GM10266 (cell line): Measurements from ENCODE around the gene INPP5D.

Experiments
- DNase-seq: peaks from one replicate; pipeline ENCODE4 v3.0.0; 2012; ENCODE audit errors: extremely low spot score
- TF ChIP-seq, protein P1 (sequence below): IDR thresholded peaks from 2 replicates; pipeline ENCODE4 v1.5.1; 2012; ENCODE audit warnings: mild to moderate bottlenecking, low read depth; ENCODE audit not compliant: control insufficient read depth, insufficient read depth; ENCODE audit errors: missing control alignments

INPP5D gene

GRCh38 chr2:233079953-233080835, 20.1 kb downstream of the INPP5D start:
- TF ChIP-seq, protein P1, sequence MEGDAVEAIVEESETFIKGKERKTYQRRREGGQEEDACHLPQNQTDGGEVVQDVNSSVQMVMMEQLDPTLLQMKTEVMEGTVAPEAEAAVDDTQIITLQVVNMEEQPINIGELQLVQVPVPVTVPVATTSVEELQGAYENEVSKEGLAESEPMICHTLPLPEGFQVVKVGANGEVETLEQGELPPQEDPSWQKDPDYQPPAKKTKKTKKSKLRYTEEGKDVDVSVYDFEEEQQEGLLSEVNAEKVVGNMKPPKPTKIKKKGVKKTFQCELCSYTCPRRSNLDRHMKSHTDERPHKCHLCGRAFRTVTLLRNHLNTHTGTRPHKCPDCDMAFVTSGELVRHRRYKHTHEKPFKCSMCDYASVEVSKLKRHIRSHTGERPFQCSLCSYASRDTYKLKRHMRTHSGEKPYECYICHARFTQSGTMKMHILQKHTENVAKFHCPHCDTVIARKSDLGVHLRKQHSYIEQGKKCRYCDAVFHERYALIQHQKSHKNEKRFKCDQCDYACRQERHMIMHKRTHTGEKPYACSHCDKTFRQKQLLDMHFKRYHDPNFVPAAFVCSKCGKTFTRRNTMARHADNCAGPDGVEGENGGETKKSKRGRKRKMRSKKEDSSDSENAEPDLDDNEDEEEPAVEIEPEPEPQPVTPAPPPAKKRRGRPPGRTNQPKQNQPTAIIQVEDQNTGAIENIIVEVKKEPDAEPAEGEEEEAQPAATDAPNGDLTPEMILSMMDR = no peak
- no peak for DNase-seq

DNA sequence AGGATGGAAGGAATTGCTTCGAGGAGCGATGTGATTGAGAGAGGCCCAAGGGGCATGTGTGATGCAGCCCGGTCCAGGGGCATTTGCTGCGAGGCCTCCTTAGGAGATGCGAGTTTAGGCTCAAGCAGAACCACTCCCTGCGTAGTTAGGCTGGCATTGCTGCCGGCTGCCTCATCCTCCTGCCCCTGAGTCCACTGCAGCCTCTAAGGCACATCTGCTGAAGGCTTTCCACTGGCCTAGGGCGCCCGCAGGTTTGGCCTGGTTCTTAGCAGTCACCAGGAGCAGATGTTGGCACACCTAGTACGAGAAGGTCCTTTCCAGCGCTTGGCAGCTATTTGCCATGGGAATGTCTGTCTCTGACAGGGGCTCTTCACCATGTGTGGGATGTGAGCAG, 20.7 kb downstream of the INPP5D start:
- TF ChIP-seq, protein P1 = no peak
- DNase-seq = no peak

- TF ChIP-seq, protein P1 = no peak
- DNase-seq = no peak
These were observed 21.1 kb downstream of the INPP5D start for GRCh38 chr2:233081232-233081730.

- DNase-seq = no peak
- TF ChIP-seq, protein P1 = no peak
These were observed 21.6 kb downstream of the INPP5D start for GRCh38 chr2:233081731-233082221.

DNA sequence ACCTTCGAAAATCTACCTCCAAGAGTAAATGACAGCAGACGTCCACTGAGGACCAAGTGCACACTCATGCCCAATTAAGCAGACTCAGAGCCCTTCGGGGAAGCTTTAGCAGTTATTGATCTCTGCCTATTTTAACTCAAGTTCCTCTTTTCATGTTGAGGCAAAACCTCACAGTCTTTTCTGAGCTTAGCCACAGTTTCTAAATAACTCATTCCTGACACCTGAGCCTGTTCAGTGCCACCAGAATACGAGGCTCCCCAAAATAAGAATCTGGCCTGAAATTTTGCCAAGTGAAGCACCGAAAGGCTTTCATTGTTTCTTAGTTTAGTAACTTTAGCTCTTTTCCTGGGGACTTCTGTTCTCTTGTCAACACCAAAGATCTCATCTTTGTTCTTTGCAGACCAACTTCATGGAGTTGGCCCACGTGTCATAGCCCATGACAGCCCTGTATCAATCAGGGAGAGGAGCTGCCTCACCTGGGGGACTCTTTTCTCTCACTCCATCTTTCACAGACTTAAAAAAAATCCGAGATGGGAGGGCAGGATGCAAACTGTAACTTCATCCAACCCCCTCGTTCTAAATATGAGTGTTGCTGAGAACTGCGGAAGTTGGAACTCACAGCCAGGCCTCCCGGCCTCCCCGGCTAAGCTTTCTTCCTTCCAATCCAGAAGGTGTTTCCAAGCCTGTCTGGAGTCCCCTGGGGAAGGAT, 22.2 kb downstream of the INPP5D start:
- TF ChIP-seq, protein P1 = no peak
- DNase-seq = peak; percentile 72

DNA sequence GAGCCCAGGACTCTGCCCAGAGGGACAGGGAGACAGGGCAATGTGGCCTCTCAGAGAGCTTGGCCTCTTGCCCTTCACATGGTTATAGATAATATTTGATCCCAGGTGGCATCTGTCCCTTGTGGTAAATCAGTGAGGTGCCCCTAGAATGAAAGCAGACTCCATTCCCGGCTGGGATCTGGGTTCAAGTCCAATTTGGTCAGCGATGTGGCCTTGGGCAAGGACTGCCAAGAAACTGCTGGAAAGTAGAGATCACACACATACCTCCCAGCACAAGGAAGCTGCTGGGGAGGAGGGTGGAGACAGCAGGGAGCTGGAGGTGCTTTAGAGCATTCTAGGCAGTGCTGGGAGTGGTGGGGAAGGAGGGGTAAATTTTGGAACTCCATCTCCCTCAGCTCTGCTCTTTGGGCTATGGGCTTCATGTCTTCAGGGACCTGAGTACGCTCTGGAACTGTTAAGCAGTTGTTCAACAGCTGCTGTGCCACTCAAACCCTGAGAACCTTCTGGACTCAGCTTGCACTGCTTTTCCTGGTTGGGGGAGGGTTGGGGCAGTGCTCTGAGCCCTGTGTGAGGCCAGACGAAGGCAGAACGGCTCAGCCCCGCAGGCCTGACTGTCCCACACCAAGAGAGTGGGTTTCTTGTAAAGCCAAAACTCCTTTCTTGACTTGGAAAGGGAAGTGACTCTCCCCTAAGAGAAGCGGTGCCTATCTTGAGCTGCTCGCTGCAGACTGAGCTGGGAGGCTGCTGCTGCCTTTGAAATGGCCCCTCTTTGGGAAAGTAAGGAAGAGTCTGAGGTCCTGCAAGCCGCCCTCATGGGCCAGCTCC, 23.0 kb downstream of the INPP5D start:
- no peak for DNase-seq
- TF ChIP-seq, protein P1 = no peak
